K562 (cell line): Measurements from ENCODE around the gene TBC1D17. TPM values are rescaled to one million over a fixed set of nuclear protein-coding genes. Genes with fewer than 3 reads are reported as not detected.

Experiments used
- ATF1 ChIP-seq, 2 experiments: fragments of 450-650 bp in 1 of 2; IDR thresholded peaks; 2 replicates each; pipeline ENCODE4 v1.6.1; 2016; ENCODE audit warnings: missing compliant biosample characterization in 1 of 2, missing genetic modification characterization in 1 of 2
- CBX5 ChIP-seq: IDR thresholded peaks from 2 replicates; pipeline ENCODE4 v1.6.1; 2014; ENCODE audit warnings: low read depth, borderline replicate concordance
- GTF3C2 ChIP-seq: IDR thresholded peaks from 3 replicates; pipeline ENCODE4 v1.6.1; 2011; ENCODE audit warnings: borderline replicate concordance, mild to moderate bottlenecking, moderate library complexity; ENCODE audit not compliant: insufficient read length; ENCODE audit errors: extremely low read depth
- HOMEZ ChIP-seq: fragments of 250-450 bp; sonication (Bioruptor Pico); IDR thresholded peaks from 2 replicates; pipeline ENCODE4 v1.4.0; 2020; ENCODE audit warnings: mild to moderate bottlenecking, moderate library complexity
- NUFIP1 ChIP-seq: fragments of 450-650 bp; IDR thresholded peaks from 2 replicates; pipeline ENCODE4 v1.6.1; 2018; ENCODE audit not compliant: partially characterized antibody
- PHF20 ChIP-seq: fragments of 450-650 bp; IDR thresholded peaks from 2 replicates; pipeline ENCODE4 v1.6.1; 2018; ENCODE audit not compliant: partially characterized antibody
- PREB ChIP-seq: sonication (generic); formaldehyde crosslinking; IDR thresholded peaks from 2 replicates; pipeline ENCODE4 v1.8.1; 2023; ENCODE audit warnings: mild to moderate bottlenecking, missing genetic modification reagents
- SIN3A ChIP-seq, 2 experiments: fragments of 150-350 bp in 1 of 2; IDR thresholded peaks; 2 replicates each; pipeline ENCODE4 v1.6.1; 2011 to 2016; ENCODE audit warnings: borderline replicate concordance in 2 of 2, low read depth in 2 of 2, low read length in 2 of 2, mild to moderate bottlenecking in 2 of 2, moderate library complexity in 2 of 2; ENCODE audit not compliant: control insufficient read depth in 1 of 2
- TAF7 ChIP-seq: fragments of 450-650 bp; IDR thresholded peaks from 2 replicates; pipeline ENCODE4 v1.6.1; 2016; ENCODE audit warnings: missing genetic modification characterization, missing compliant biosample characterization
- THRB ChIP-seq: fragments of 450-650 bp; formaldehyde crosslinking; conservative IDR thresholded peaks from 2 replicates; pipeline ENCODE4 v1.4.0; 2022; ENCODE audit warnings: mild to moderate bottlenecking, missing genetic modification characterization
- UBTF ChIP-seq, 2 experiments: IDR thresholded peaks; 2 replicates each; pipeline ENCODE4 v1.6.1; 2012; ENCODE audit warnings: improper control_type of control experiment in 2 of 2, low read depth in 2 of 2, low read length in 2 of 2, borderline replicate concordance in 1 of 2
- ZBTB1 ChIP-seq: sonication (generic); formaldehyde crosslinking; IDR thresholded peaks from 2 replicates; pipeline ENCODE4 v1.8.1; 2023; ENCODE audit warnings: missing genetic modification reagents, low read depth, mild to moderate bottlenecking, borderline replicate concordance
- ZBTB2 ChIP-seq: fragments of 450-650 bp; IDR thresholded peaks from 2 replicates; pipeline ENCODE4 v1.6.1; 2016; ENCODE audit warnings: antibody characterized with exemption
- ZNF134 ChIP-seq: fragments of 250-450 bp; sonication (Bioruptor Pico); conservative IDR thresholded peaks from 2 replicates; pipeline ENCODE4 v1.4.0; 2020
- ZNF444 ChIP-seq: fragments of 250-450 bp; sonication (Bioruptor Pico); IDR thresholded peaks from 2 replicates; pipeline ENCODE4 v1.4.0; 2020; ENCODE audit warnings: mild to moderate bottlenecking, moderate library complexity
- ZSCAN32 ChIP-seq: fragments of 450-650 bp; formaldehyde crosslinking; IDR thresholded peaks from 2 replicates; pipeline ENCODE4 v1.4.0; 2020; ENCODE audit warnings: mild to moderate bottlenecking, moderate library complexity
- polyA plus RNA-seq, 8 experiments: library from polyadenylated mRNA; depleted of rRNA in 4 of 8; stranded (reverse) in 5 of 8; unstranded in 3 of 8; fragments of >200 nt; fragmentation: Nextera tagmentation in 2 of 8; fragmentation: Illumina TruSeq in 1 of 8; extraction: Ambion mirVana in 2 of 8; extraction: Trizol in 1 of 8; gene quantifications; 2 replicates each; pipeline versions ENCODE4 v1.2.1 to v1.2.3, GENCODE V29; 2011 to 2014; ENCODE audit warnings: inconsistent platforms in 1 of 8, missing spikeins in 1 of 8
- total RNA-seq, 7 experiments: library from RNA; depleted of rRNA in 6 of 7; stranded (reverse); fragments of >200 nt in 6 of 7; fragmentation: Illumina TruSeq in 2 of 7; extraction: Trizol in 2 of 7; gene quantifications; 2 replicates each; pipeline versions ENCODE4 v1.2.1 to v1.2.3, GENCODE V29; 2011 to 2021; ENCODE audit warnings: low replicate concordance in 1 of 7

The TBC1D17 gene
- total and polyA plus RNA-seq, 9 of the 15 experiments (the other 6 are each of a cell fraction or from before 2014, with no cell fraction given): 0.42 to 16.0 (median 3.8) TPM

GRCh38 chr19:49875857-49876421 lies 1.6 kb upstream of the TBC1D17 start (continued):
- no peak for TF ChIP-seq PREB (CRISPR knock-in tag)
- TF ChIP-seq THRB (CRISPR knock-in tag): no peak
- TF ChIP-seq HOMEZ (CRISPR knock-in tag): no peak
- no peak for TF ChIP-seq ATF1 (CRISPR knock-in tag; IDR thresholded peaks at IDR 0.05)
- no peak for TF ChIP-seq ATF1 (tag; IDR thresholded peaks at IDR 0.05)
- TF ChIP-seq ZSCAN32 (CRISPR knock-in tag): no peak
- TF ChIP-seq ZNF444: no peak
- no peak for TF ChIP-seq NUFIP1
- TF ChIP-seq PHF20: peak; percentile 45
- no peak for TF ChIP-seq ZBTB2
- TF ChIP-seq CBX5: no peak
- no peak for TF ChIP-seq TAF7 (tag)
- TF ChIP-seq ZNF134: no peak
- TF ChIP-seq GTF3C2: no peak
- no peak for TF ChIP-seq SIN3A (IDR thresholded peaks at IDR 0.05; ENCODE audit: borderline replicate concordance in 2 of 2, control insufficient read depth in 1 of 2, low read depth in 2 of 2, low read length in 2 of 2)
- TF ChIP-seq ZBTB1 (CRISPR knock-in tag): no peak
- TF ChIP-seq UBTF (IDR thresholded peaks at IDR 0.05; ENCODE audit: borderline replicate concordance in 1 of 2, low read depth in 2 of 2, low read length in 2 of 2): no peak
